ENCODE results near the gene LAMP5. TPM values are rescaled to one million over a fixed set of nuclear protein-coding genes. Genes with fewer than 3 reads are reported as not detected.

LAMP5 gene
- total RNA-seq, 2 donors from 2014 or later, result not detected

DNA sequence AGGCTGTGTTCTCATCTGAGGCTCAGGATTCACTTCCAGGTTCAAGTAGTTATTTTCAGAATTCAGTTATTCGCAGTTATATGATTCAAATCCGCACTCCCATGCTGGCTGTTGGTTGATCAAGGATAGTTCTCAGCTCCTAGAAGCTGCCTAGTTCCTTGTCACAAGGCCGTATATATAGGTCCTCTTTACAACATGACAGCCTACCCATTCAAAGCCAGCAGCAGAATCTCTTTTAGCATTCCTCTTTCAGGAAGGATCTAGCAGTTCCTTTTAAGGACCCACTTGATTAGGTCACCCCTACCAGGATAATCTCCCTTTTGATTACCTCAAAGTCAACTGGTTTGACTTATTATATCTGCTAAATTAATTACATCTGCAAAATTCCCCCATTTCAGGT lies 23.8 kb upstream of the LAMP5 start:
- intact Hi-C loops (cut with DNase I), result no loop called here
- no peaks in the 10 kb centered on the region for H3K4me1 ChIP-seq
- no peaks in the 10 kb centered on the region for H3K27me3 ChIP-seq
- no peak for DNase-seq
- no peaks in the 10 kb centered on the region for H3K36me3 ChIP-seq (replicated peaks in 1 of 2; ENCODE audit: insufficient read depth in 1 of 2, low read depth in 2 of 2)
- no peak for TF ChIP-seq POLR2A (IDR thresholded peaks at IDR 0.05)
- TF ChIP-seq, protein P1, sequence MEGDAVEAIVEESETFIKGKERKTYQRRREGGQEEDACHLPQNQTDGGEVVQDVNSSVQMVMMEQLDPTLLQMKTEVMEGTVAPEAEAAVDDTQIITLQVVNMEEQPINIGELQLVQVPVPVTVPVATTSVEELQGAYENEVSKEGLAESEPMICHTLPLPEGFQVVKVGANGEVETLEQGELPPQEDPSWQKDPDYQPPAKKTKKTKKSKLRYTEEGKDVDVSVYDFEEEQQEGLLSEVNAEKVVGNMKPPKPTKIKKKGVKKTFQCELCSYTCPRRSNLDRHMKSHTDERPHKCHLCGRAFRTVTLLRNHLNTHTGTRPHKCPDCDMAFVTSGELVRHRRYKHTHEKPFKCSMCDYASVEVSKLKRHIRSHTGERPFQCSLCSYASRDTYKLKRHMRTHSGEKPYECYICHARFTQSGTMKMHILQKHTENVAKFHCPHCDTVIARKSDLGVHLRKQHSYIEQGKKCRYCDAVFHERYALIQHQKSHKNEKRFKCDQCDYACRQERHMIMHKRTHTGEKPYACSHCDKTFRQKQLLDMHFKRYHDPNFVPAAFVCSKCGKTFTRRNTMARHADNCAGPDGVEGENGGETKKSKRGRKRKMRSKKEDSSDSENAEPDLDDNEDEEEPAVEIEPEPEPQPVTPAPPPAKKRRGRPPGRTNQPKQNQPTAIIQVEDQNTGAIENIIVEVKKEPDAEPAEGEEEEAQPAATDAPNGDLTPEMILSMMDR (IDR thresholded peaks at IDR 0.05), result no peak
- no peak overlapping the region for H3K27ac ChIP-seq
- 69 to 72% methylated on average over 3 of the region's 3 CpGs for WGBS, 2 donors
- ATAC-seq, result no peak
- H3K4me3 ChIP-seq, result no peak overlapping the region
- no peaks in the 10 kb centered on the region for H3K9me3 ChIP-seq

DNA sequence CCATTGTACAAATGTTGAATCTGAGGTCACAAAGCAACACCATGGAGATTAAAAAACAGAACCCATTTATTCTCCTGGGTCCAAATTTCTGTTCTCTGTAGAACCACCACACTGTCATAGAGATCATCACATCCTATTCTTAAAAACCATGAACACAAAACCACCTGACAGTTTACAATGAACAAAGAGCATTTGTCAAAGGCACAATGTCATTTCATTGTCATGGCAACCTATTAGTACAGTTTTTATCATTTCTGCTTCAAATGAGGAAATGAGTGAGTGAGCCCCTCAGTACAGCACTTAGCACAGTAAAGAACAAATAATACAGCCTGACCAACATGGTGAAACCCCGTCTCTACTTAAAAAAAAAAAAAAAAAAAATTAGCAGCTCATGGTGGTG lies 23.1 kb upstream of the LAMP5 start:
- ATAC-seq, result no peak
- no peaks in the 10 kb centered on the region for H3K36me3 ChIP-seq (replicated peaks in 1 of 2; ENCODE audit: insufficient read depth in 1 of 2, low read depth in 2 of 2)
- intact Hi-C loops (cut with DNase I), result no loop called here
- H3K4me3 ChIP-seq, result no peak overlapping the region
- no peak for DNase-seq
- H3K4me1 ChIP-seq, result no peaks in the 10 kb centered on the region
- 44 to 50% methylated on average over 1 of the region's 1 CpG for WGBS, 2 donors
- TF ChIP-seq POLR2A (IDR thresholded peaks at IDR 0.05), result no peak
- TF ChIP-seq, protein P1 (IDR thresholded peaks at IDR 0.05), result no peak
- H3K27ac ChIP-seq, result no peak overlapping the region
- no peaks in the 10 kb centered on the region for H3K27me3 ChIP-seq
- no peaks in the 10 kb centered on the region for H3K9me3 ChIP-seq

DNA sequence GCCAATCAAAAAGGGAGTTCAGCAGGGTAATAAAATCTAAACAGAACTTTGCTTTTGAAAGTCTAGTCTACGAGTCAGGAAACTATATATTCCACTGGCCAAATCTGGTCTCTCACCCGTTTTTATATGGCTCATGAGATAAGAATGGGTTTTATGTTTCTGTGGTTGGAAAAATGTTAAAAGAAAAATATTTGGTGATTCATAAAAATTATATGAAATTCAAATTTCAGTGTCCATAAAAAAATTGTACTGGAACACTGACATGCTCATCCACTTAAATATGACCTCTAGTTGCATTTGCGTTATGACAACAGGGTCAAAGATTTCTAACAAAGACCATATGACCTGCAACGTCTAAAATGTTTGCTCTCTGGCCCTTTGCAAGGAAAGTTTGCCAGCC lies 22.3 kb upstream of the LAMP5 start:
- WGBS, 2 donors, result 42 to 47% methylated on average over 4 of the region's 4 CpGs
- Histone ChIP-seq H3K36me3 (replicated peaks in 1 of 2; ENCODE audit: insufficient read depth in 1 of 2, low read depth in 2 of 2) (no peaks in the 10 kb centered on the region), H3K4me1 (no peaks in the 10 kb centered on the region), H3K4me3 (no peak overlapping the region), H3K9me3 (no peaks in the 10 kb centered on the region), H3K27ac (no peak overlapping the region), H3K27me3 (no peaks in the 10 kb centered on the region)
- TF ChIP-seq POLR2A (IDR thresholded peaks at IDR 0.05), result no peak
- TF ChIP-seq, protein P1 (IDR thresholded peaks at IDR 0.05), result no peak
- ATAC-seq (no peak), DNase-seq (no peak)
- intact Hi-C loops (cut with DNase I), result no loop called here

DNA sequence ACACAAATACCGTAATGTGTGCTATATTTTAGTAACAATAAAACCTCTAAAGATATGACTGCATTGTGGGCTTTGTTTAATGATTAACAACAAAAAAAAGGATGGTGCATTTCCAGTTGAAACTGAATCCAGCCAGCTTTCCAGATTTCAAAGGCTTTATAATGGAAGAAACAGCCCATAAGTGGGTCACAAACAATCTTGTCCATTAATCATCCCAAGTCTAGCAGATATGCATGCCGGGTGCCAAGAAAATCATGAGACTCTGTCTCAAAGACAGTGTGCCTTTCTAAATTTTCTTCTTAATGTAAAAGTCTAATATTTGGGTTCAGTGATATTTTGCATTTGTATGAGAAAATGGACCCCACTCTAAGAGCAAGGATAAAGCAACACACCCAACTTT lies 20.6 kb upstream of the LAMP5 start:
- Histone ChIP-seq H3K4me1 (no peaks in the 10 kb centered on the region), H3K27ac (no peak overlapping the region), H3K9me3 (no peaks in the 10 kb centered on the region), H3K27me3 (no peaks in the 10 kb centered on the region), H3K4me3 (no peak overlapping the region), H3K36me3 (replicated peaks in 1 of 2; ENCODE audit: insufficient read depth in 1 of 2, low read depth in 2 of 2) (no peaks in the 10 kb centered on the region)
- TF ChIP-seq, protein P1 (IDR thresholded peaks at IDR 0.05), result no peak
- TF ChIP-seq POLR2A (IDR thresholded peaks at IDR 0.05), result no peak
- DNase-seq (no peak), ATAC-seq (no peak)
- intact Hi-C loops (cut with DNase I), result no loop called here
- 28 to 35% methylated on average over 2 of the region's 2 CpGs for WGBS, 2 donors

DNA sequence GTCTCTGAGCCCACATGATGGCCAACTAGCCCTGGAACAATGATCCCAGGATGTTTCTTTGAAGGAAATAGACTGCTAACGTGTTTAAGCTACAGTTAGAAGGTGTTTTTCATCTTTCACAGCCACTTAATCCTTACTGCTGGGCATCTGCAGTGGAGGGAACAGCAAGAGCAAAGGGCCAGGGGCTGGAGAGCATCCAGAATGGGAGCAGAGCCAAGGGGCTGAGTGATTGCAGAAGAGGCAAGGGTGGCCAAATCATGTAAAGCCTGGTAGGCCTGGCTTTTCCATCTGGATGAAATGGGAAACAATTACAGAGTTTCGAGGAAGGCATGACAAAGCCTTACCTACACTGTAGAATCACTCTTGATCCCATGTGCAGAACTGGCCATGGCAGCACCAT lies 18.7 kb upstream of the LAMP5 start:
- H3K27me3 ChIP-seq, result no peaks in the 10 kb centered on the region
- WGBS, 2 donors, result 44 to 52% methylated on average over 2 of the region's 2 CpGs
- H3K4me3 ChIP-seq, result no peak overlapping the region
- H3K36me3 ChIP-seq (replicated peaks in 1 of 2; ENCODE audit: insufficient read depth in 1 of 2, low read depth in 2 of 2), result no peaks in the 10 kb centered on the region
- no peak for DNase-seq
- H3K27ac ChIP-seq, result no peak overlapping the region
- no peaks in the 10 kb centered on the region for H3K9me3 ChIP-seq
- intact Hi-C loops (cut with DNase I), result no loop called here
- no peak for ATAC-seq
- TF ChIP-seq, protein P1 (IDR thresholded peaks at IDR 0.05), result no peak
- no peak for TF ChIP-seq POLR2A (IDR thresholded peaks at IDR 0.05)
- H3K4me1 ChIP-seq, result no peaks in the 10 kb centered on the region
